Keratinocyte (primary cell): ENCODE results near the gene CDKN2C. TPM values are rescaled to one million over a fixed set of nuclear protein-coding genes. Genes with fewer than 3 reads are reported as not detected.

Experiments used
- DNase-seq: peaks from one replicate; pipeline ENCODE4 v3.0.0-alpha.2; 2011; ENCODE audit warnings: low read depth, missing footprints, low spot score
- FAIRE-seq: peaks from 2 replicates; lab custom pipeline; 2011; peaks lifted over from hg19 to GRCh38; lab: Jason Lieb, UNC
- H2AFZ ChIP-seq: 2 replicates; pipeline ENCODE4 v1.6.0; 2012; ENCODE audit warnings: low read length, control low read depth, inconsistent platforms; ENCODE audit not compliant: control insufficient read depth
- H3K27ac ChIP-seq: 2 replicates; pipeline ENCODE4 v1.5.1; 2011; ENCODE audit warnings: low read length; ENCODE audit not compliant: control insufficient read depth, insufficient read depth
- H3K27me3 ChIP-seq: 3 replicates; pipeline ENCODE4 v1.6.0; 2011; ENCODE audit warnings: low read length; ENCODE audit not compliant: control insufficient read depth, insufficient read depth; ENCODE audit errors: extremely low read depth
- H3K36me3 ChIP-seq, 2 experiments: 2 replicates in 1 of 2; 3 replicates in 1 of 2; pipeline ENCODE4 v1.5.1; 2011; ENCODE audit warnings: low read length in 2 of 2, mild to moderate bottlenecking in 1 of 2; ENCODE audit not compliant: control insufficient read depth in 2 of 2, insufficient read depth in 2 of 2; ENCODE audit errors: extremely low read depth in 1 of 2
- H3K4me1 ChIP-seq: 3 replicates; pipeline ENCODE4 v1.5.1; 2011; ENCODE audit warnings: low read length; ENCODE audit not compliant: control insufficient read depth, insufficient read depth; ENCODE audit errors: extremely low read depth
- H3K4me2 ChIP-seq: 3 replicates; pipeline ENCODE4 v1.6.0; 2011; ENCODE audit warnings: low read depth, low read length; ENCODE audit not compliant: control insufficient read depth, insufficient read depth; ENCODE audit errors: extremely low read depth
- H3K4me3 ChIP-seq, 3 experiments: fragments of 200-600 bp in 1 of 3; sonication (generic) in 1 of 3; 2 replicates in 2 of 3; 3 replicates in 1 of 3; pipeline ENCODE4 v1.5.1; 2011 to 2016; ENCODE audit warnings: low read length in 3 of 3, mild to moderate bottlenecking in 3 of 3, control low read depth in 2 of 3, inconsistent platforms in 1 of 3, low read depth in 1 of 3, mixed read lengths in 1 of 3, mixed run types in 1 of 3, moderate library complexity in 1 of 3; ENCODE audit not compliant: control insufficient read depth in 2 of 3, insufficient read depth in 2 of 3; ENCODE audit errors: extremely low read depth in 1 of 3
- H3K79me2 ChIP-seq: 2 replicates; pipeline ENCODE4 v1.6.0; 2012; ENCODE audit warnings: low read length; ENCODE audit not compliant: control insufficient read depth, insufficient read depth
- H3K9ac ChIP-seq: 3 replicates; pipeline ENCODE4 v1.6.0; 2011; ENCODE audit warnings: low read length; ENCODE audit not compliant: control insufficient read depth, insufficient read depth; ENCODE audit errors: extremely low read depth
- H3K9me1 ChIP-seq: 3 replicates; pipeline ENCODE4 v1.6.0; 2011; ENCODE audit warnings: low read length; ENCODE audit not compliant: control insufficient read depth, insufficient read depth; ENCODE audit errors: extremely low read depth
- H3K9me3 ChIP-seq: 2 replicates; pipeline ENCODE4 v1.5.1; 2012; ENCODE audit warnings: low read depth, low read length; ENCODE audit not compliant: control insufficient read depth
- H4K20me1 ChIP-seq: 3 replicates; pipeline ENCODE4 v1.6.0; 2011; ENCODE audit warnings: low read length; ENCODE audit not compliant: control insufficient read depth, insufficient read depth; ENCODE audit errors: extremely low read depth
- EZH2 ChIP-seq: IDR thresholded peaks from one replicate; pipeline ENCODE4 v1.6.1; 2012; ENCODE audit warnings: inconsistent platforms, mild to moderate bottlenecking, low read length, moderate library complexity
- dilution Hi-C: fragments of 300-500 bp; cut with MboI; formaldehyde crosslinking; loops from one replicate; pipeline ENCODE4 v1.7.0; 2020; ENCODE audit warnings: low sequenced_read_pairs; ENCODE audit not compliant: extremely low pct_ligation_motif_present
- polyA plus RNA-seq, 5 experiments: library from polyadenylated mRNA; depleted of rRNA in 3 of 5; stranded (reverse) in 3 of 5; stranded (forward) in 1 of 5; unstranded in 1 of 5; fragments of >200 nt; gene quantifications; 1 replicate in 1 of 5; 2 replicates in 3 of 5; 3 replicates in 1 of 5; pipeline versions ENCODE4 v1.2.1 to v1.2.3, GENCODE V29; 2011 to 2012; ENCODE audit warnings: missing spikeins in 2 of 5, low read depth in 1 of 5, low replicate concordance in 1 of 5
- TF ChIP-seq, protein P1 (sequence below), 3 experiments: IDR thresholded peaks in 1 of 3; conservative IDR thresholded peaks in 1 of 3; optimal IDR thresholded peaks in 1 of 3; 2 replicates in 2 of 3; 3 replicates in 1 of 3; pipeline versions ENCODE3 to v1.5.1; 2011; ENCODE audit warnings: low read length in 3 of 3, mild to moderate bottlenecking in 3 of 3, moderate library complexity in 2 of 3, control low read depth in 1 of 3, inconsistent platforms in 1 of 3; ENCODE audit not compliant: insufficient read depth in 2 of 3; ENCODE audit errors: extremely low read depth in 1 of 3

Gene CDKN2C
- polyA plus RNA-seq, 1 donor (not counting 4 experiments of a cell fraction or from before 2014, with no cell fraction given), result 1.3 TPM

DNA sequence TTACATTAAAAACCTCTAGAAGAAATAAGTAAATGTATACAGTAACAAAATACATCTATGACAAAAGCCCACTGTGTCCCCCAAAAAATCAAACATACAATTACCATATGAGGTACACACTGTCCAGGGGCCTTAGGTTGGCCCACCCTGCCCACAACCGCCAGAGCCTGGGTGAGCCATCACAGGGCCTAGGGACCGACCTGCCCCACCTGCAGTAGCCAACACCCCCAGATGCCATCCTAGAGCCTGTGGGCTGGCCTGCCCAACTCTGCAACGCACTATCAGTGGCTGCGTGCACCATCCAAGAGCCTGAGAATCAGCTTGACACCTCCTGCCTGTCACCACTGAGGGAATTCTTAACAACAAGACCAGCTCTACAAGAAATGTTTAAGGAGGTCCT is 49.0 kb upstream of the CDKN2C start:
- Histone ChIP-seq H3K79me2 (peaks cover 70% of the 10 kb centered on the region), H3K4me3 (no peak overlapping the region), H4K20me1 (no peaks in the 10 kb centered on the region), H2AFZ (no peak overlapping the region), H3K27ac (no peak overlapping the region), H3K27me3 (no peaks in the 10 kb centered on the region), H3K36me3 (no peaks in the 10 kb centered on the region), H3K9me1 (no peaks in the 10 kb centered on the region), H3K9me3 (no peaks in the 10 kb centered on the region), H3K4me1 (no peaks in the 10 kb centered on the region), H3K9ac (no peak overlapping the region), H3K4me2 (no peak overlapping the region)
- no peak for FAIRE-seq
- TF ChIP-seq, protein P1, sequence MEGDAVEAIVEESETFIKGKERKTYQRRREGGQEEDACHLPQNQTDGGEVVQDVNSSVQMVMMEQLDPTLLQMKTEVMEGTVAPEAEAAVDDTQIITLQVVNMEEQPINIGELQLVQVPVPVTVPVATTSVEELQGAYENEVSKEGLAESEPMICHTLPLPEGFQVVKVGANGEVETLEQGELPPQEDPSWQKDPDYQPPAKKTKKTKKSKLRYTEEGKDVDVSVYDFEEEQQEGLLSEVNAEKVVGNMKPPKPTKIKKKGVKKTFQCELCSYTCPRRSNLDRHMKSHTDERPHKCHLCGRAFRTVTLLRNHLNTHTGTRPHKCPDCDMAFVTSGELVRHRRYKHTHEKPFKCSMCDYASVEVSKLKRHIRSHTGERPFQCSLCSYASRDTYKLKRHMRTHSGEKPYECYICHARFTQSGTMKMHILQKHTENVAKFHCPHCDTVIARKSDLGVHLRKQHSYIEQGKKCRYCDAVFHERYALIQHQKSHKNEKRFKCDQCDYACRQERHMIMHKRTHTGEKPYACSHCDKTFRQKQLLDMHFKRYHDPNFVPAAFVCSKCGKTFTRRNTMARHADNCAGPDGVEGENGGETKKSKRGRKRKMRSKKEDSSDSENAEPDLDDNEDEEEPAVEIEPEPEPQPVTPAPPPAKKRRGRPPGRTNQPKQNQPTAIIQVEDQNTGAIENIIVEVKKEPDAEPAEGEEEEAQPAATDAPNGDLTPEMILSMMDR (optimal IDR thresholded peaks at IDR 0.05 in 1 of 3, IDR thresholded peaks at IDR 0.05 in 1 of 3, conservative IDR thresholded peaks at IDR 0.05 in 1 of 3; ENCODE audit: extremely low read depth in 1 of 3, insufficient read depth in 2 of 3, low read length in 3 of 3), result no peak
- TF ChIP-seq EZH2, result no peak
- dilution Hi-C loops, result no loop called here
- no peak for DNase-seq

DNA sequence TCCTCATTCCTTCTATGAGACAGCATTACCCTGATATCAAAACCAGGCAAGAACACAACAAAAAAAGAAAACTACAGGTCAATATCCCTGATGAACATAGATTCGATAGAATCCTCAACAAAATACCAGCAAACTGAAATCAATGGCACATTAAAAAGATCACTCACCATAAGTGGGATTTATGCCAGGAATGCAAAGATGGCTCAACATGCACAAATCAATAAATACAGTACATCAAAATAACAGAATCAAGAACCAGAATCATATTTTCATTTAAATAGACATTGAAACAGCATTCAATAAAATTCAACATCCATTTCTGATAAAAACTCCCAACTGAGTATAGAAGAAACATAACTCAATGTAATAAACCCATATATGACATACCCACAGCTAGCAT is 46.5 kb upstream of the CDKN2C start:
- Histone ChIP-seq H3K9me1 (no peaks in the 10 kb centered on the region), H3K36me3 (no peaks in the 10 kb centered on the region), H3K79me2 (peaks cover 71% of the 10 kb centered on the region), H4K20me1 (no peaks in the 10 kb centered on the region), H3K27ac (no peak overlapping the region), H3K4me2 (no peak overlapping the region), H3K9me3 (no peaks in the 10 kb centered on the region), H3K27me3 (no peaks in the 10 kb centered on the region), H2AFZ (no peak overlapping the region), H3K4me3 (no peak overlapping the region), H3K4me1 (no peaks in the 10 kb centered on the region), H3K9ac (no peak overlapping the region)
- FAIRE-seq (no peak), DNase-seq (no peak)
- dilution Hi-C loops, result no loop called here
- TF ChIP-seq, protein P1 (optimal IDR thresholded peaks at IDR 0.05 in 1 of 3, IDR thresholded peaks at IDR 0.05 in 1 of 3, conservative IDR thresholded peaks at IDR 0.05 in 1 of 3; ENCODE audit: extremely low read depth in 1 of 3, insufficient read depth in 2 of 3, low read length in 3 of 3), result no peak
- no peak for TF ChIP-seq EZH2
